Hepatocyte (in vitro differentiated cells): Measurements from ENCODE around the gene SCFD2. TPM values are rescaled to one million over a fixed set of nuclear protein-coding genes. Genes with fewer than 3 reads are reported as not detected.

ENCODE experiments used
- DNase-seq: peaks from one replicate; pipeline ENCODE4 v3.0.0-alpha.2; 2016; ENCODE audit warnings: low spot score
- H2AFZ ChIP-seq: fragments of 200-600 bp; sonication (generic); 2 replicates; pipeline ENCODE4 v1.6.0; 2016; ENCODE audit warnings: antibody characterized with exemption, mild to moderate bottlenecking
- H3K27ac ChIP-seq: fragments of 200-600 bp; sonication (generic); 2 replicates; pipeline ENCODE4 v1.5.1; 2016; ENCODE audit warnings: mild to moderate bottlenecking
- H3K27me3 ChIP-seq: fragments of 200-600 bp; sonication (generic); 2 replicates; pipeline ENCODE4 v1.6.1; 2016
- H3K36me3 ChIP-seq: fragments of 200-600 bp; sonication (generic); replicated peaks from 2 replicates; pipeline ENCODE4 v1.5.1; 2016; ENCODE audit warnings: low read depth; ENCODE audit not compliant: insufficient read depth
- H3K4me1 ChIP-seq: fragments of 200-600 bp; sonication (generic); 2 replicates; pipeline ENCODE4 v1.5.1; 2016; ENCODE audit warnings: mild to moderate bottlenecking, moderate library complexity; ENCODE audit not compliant: insufficient read depth
- H3K4me2 ChIP-seq: fragments of 200-600 bp; sonication (generic); 2 replicates; pipeline ENCODE4 v1.6.0; 2016
- H3K4me3 ChIP-seq: fragments of 200-600 bp; sonication (generic); 2 replicates; pipeline ENCODE4 v1.5.1; 2016; ENCODE audit warnings: mild to moderate bottlenecking
- H3K79me2 ChIP-seq: fragments of 200-600 bp; sonication (generic); 2 replicates; pipeline ENCODE4 v1.6.0; 2017; ENCODE audit warnings: mild to moderate bottlenecking
- H3K9me2 ChIP-seq: fragments of 200-600 bp; sonication (generic); replicated peaks from 2 replicates; pipeline ENCODE4 v1.6.0; 2017; ENCODE audit warnings: mild to moderate bottlenecking; ENCODE audit not compliant: insufficient read depth
- H3K9me3 ChIP-seq: fragments of 200-600 bp; sonication (generic); 2 replicates; pipeline ENCODE4 v1.5.1; 2016; ENCODE audit warnings: low read depth, mild to moderate bottlenecking
- H4K20me1 ChIP-seq: fragments of 200-600 bp; sonication (generic); 2 replicates; pipeline ENCODE4 v1.6.0; 2016; ENCODE audit warnings: mild to moderate bottlenecking; ENCODE audit not compliant: insufficient read depth, poor library complexity, severe bottlenecking
- EZH2 ChIP-seq: fragments of 200-600 bp; sonication (generic); IDR thresholded peaks from 2 replicates; pipeline ENCODE4 v1.6.1; 2016; ENCODE audit warnings: antibody characterized with exemption, mild to moderate bottlenecking, borderline replicate concordance
- EZH2phosphoT487 ChIP-seq: fragments of 200-600 bp; sonication (generic); IDR thresholded peaks from one replicate; pipeline ENCODE4 v1.6.1; 2018; ENCODE audit warnings: antibody characterized with exemption, mild to moderate bottlenecking, low read depth, moderate library complexity; ENCODE audit not compliant: unreplicated experiment, severe bottlenecking
- WGBS: methylation state at CpG from one replicate; pipeline ENCODE4 v1.1.6; 2016; ENCODE audit warnings: low lambda C conversion rate; ENCODE audit errors: missing lambda C conversion rate; 5-methylcytosine and 5-hydroxymethylcytosine counted together
- polyA plus RNA-seq: library from polyadenylated mRNA; unstranded; fragments of >200 nt; fragmentation: Nextera tagmentation; extraction: Ambion mirVana; gene quantifications from 2 replicates; pipeline ENCODE4 v1.2.1, GENCODE V29; 2016
- total RNA-seq: library from RNA; depleted of rRNA; stranded (reverse); fragments of >200 nt; gene quantifications from 2 replicates; pipeline ENCODE4 v1.2.3, GENCODE V29; 2014
- TF ChIP-seq, protein P1 (sequence below): fragments of 200-600 bp; sonication (generic); IDR thresholded peaks from 2 replicates; pipeline ENCODE4 v1.5.1; 2016; ENCODE audit warnings: antibody characterized with exemption, mild to moderate bottlenecking; ENCODE audit not compliant: poor library complexity

The SCFD2 gene
- total and polyA plus RNA-seq, 2 experiments from 2014 or later, result 8.4 to 15.7 TPM

DNA sequence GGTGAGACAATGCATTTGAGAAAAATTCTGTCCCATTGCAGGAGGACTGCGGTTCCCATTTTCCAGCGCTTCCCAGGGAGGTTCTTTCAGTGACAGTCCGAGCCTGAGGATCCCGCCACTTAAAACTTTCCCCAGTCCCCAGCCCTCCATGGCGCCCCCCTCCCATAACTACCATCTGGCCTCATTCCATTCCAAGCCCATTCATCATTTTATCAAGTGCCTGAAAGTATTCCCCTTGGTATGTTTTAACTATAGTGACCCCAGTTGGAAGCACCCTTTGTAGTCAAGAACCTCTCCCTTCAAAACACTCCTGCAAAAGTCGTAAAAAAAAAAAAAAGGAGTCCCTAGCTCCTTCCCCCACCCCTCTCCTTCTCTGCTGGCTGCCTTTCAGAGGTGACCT, 502.5 kb downstream of the SCFD2 start:
- peak overlapping the region; percentile 64 for H3K4me3 ChIP-seq
- H3K27ac ChIP-seq, result peak overlapping the region; percentile 41

DNA sequence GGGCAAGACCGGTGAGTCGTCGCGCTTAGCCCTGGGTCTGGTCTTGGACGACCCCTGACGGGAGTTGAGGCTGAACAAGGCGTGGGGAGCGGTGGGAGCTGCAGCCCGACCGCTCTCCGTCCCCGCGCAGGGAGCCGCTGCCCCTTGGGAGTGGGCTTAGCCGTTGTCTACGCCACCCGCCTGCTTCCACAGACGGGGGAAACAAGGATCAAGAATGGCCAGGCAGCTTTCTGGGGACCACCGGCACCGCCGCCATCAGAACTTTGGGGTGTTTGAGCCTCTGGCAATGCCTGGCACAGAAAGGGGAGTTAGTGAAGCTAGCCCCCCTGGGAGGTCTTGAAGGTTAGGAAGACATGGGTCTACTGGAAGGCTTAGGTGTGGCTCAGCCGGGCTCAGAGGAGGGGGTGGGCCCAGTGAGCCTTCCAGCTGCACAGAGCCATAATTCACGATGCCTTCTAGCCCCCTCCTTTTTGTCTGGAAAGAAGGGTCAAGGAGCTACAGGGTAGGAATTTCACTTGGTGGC, 503.2 kb downstream of the SCFD2 start:
- no peak for DNase-seq
- H3K27ac ChIP-seq, result peak overlapping the region; percentile 41

More for the DNA sequence above, 502.5 kb downstream of the SCFD2 start:
- Histone ChIP-seq H3K4me1 (peaks cover 11% of the 10 kb centered on the region), H3K36me3 (no peaks in the 10 kb centered on the region), H3K9me3 (no peaks in the 10 kb centered on the region), H3K4me2 (peak overlapping the region; percentile 91), H3K9me2 (no peaks in the 10 kb centered on the region), H4K20me1 (no peaks in the 10 kb centered on the region), H2AFZ (no peak overlapping the region), H3K27me3 (no peaks in the 10 kb centered on the region), H3K79me2 (peaks cover 11% of the 10 kb centered on the region)
- TF ChIP-seq, protein P1, sequence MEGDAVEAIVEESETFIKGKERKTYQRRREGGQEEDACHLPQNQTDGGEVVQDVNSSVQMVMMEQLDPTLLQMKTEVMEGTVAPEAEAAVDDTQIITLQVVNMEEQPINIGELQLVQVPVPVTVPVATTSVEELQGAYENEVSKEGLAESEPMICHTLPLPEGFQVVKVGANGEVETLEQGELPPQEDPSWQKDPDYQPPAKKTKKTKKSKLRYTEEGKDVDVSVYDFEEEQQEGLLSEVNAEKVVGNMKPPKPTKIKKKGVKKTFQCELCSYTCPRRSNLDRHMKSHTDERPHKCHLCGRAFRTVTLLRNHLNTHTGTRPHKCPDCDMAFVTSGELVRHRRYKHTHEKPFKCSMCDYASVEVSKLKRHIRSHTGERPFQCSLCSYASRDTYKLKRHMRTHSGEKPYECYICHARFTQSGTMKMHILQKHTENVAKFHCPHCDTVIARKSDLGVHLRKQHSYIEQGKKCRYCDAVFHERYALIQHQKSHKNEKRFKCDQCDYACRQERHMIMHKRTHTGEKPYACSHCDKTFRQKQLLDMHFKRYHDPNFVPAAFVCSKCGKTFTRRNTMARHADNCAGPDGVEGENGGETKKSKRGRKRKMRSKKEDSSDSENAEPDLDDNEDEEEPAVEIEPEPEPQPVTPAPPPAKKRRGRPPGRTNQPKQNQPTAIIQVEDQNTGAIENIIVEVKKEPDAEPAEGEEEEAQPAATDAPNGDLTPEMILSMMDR, result no peak
- TF ChIP-seq EZH2, result no peak
- TF ChIP-seq EZH2phosphoT487, result no peak
- 31% methylated on average over 5 of the region's 6 CpGs for WGBS
- DNase-seq, result no peak

DNA sequence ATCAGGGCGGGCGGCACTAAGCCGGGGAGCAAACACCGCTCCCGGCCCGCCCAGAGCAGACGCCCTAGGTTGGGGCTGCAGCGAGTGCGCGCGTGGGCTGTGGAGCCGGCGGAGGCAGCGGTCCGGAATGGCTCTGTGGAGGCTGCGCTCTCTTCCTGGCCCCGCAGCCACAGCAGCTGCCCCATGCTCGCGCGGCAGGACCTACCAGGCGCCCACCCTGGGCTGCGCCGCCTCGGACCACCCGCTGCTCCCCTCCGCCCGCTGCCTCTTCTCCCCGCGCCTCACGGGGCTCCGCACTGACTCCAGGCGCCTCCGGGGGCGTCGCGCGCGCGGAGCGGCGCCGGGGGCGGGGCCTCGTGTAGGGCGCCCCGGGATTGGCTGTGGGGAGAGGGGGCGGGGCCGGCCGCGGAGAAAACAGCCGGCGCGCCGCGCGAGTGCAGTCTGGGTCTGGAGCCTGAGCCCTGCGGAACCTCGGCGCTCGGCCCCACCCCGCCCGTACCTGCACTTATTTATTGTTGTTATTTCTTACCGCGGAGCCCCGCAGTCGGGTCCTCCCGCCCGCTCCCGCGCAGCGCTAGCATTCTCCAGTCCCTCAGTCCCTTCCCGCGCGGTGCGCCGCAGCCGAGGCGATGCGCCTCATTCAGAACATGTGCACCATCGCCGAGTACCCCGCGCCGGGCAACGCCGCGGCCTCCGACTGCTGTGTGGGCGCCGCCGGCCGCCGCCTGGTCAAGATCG, 503.8 kb downstream of the SCFD2 start, which contains the start of gene RASL11B:
RASL11B (plus strand) TSS at position 439 of the 738 bp plus-strand sequence; CDS start at position 630, 191 bp downstream.
- Histone ChIP-seq H3K27me3 (no peaks in the 10 kb centered on the region), H3K79me2 (peaks cover 11% of the 10 kb centered on the region), H2AFZ (peak within 1 kb of the TSS; percentile 72), H3K4me3 (peak within 1 kb of the TSS; percentile 64), H3K4me2 (peak within 1 kb of the TSS; percentile 91), H3K27ac (peak within 1 kb of the TSS; percentile 42), H3K36me3 (no peaks in the 10 kb centered on the region), H3K9me3 (no peaks in the 10 kb centered on the region), H3K9me2 (no peaks in the 10 kb centered on the region), H4K20me1 (no peaks in the 10 kb centered on the region), H3K4me1 (peaks cover 6% of the 10 kb centered on the region)
- TF ChIP-seq EZH2, result no peak
- TF ChIP-seq, protein P1, result peak; percentile 6
- no peak for TF ChIP-seq EZH2phosphoT487
- DNase-seq, result peak; percentile 93
- WGBS, result 1% methylated on average over 62 of the region's 94 CpGs

More for the DNA sequence above, 503.2 kb downstream of the SCFD2 start:
- Histone ChIP-seq H3K9me2 (no peaks in the 10 kb centered on the region), H3K36me3 (no peaks in the 10 kb centered on the region), H3K27me3 (no peaks in the 10 kb centered on the region), H2AFZ (peak overlapping the region; percentile 72), H3K4me2 (peak overlapping the region; percentile 91), H3K4me1 (peaks cover 6% of the 10 kb centered on the region), H3K9me3 (no peaks in the 10 kb centered on the region), H3K4me3 (peak overlapping the region; percentile 64), H3K79me2 (peaks cover 11% of the 10 kb centered on the region), H4K20me1 (no peaks in the 10 kb centered on the region)
- TF ChIP-seq EZH2phosphoT487 (no peak), EZH2 (no peak)
- TF ChIP-seq, protein P1, result no peak
- 4% methylated on average over 22 of the region's 23 CpGs for WGBS
